Transverse colon (tissue), 4 donors: ENCODE data around the gene LGI2. TPM values are rescaled to one million over a fixed set of nuclear protein-coding genes. Genes with fewer than 3 reads are reported as not detected.
A peak's percentile ranks its signal among the peaks of the same experiment; 100 is the strongest.

ENCODE experiments used
- DNase-seq: peaks from one replicate; pipeline ENCODE4 v3.0.0-alpha.2; 2019
- H3K27ac ChIP-seq, 4 donors: fragments of 200-600 bp; sonication (generic); 2 replicates each; pipeline ENCODE4 v1.5.1; 2016 to 2018; ENCODE audit warnings: inconsistent platforms in 4 of 4
- H3K27me3 ChIP-seq: fragments of 200-600 bp; sonication (generic); 2 replicates; pipeline ENCODE4 v1.5.1; 2017; ENCODE audit warnings: inconsistent platforms
- H3K36me3 ChIP-seq, 4 donors: fragments of 200-600 bp; sonication (generic); 2 replicates each; pipeline ENCODE4 v1.5.1; 2017 to 2019; ENCODE audit warnings: inconsistent platforms in 4 of 4
- H3K4me1 ChIP-seq, 4 donors: fragments of 200-600 bp; sonication (generic); 2 replicates each; pipeline ENCODE4 v1.5.1; 2017 to 2020; ENCODE audit warnings: inconsistent platforms in 4 of 4
- H3K4me3 ChIP-seq, 4 donors: fragments of 200-600 bp; sonication (generic); 1 replicate in 1 of 4; 2 replicates in 3 of 4; pipeline versions ENCODE4 v1.5.1 to v1.6.1; 2017 to 2019; ENCODE audit warnings: inconsistent platforms in 4 of 4
- H3K9me3 ChIP-seq, 2 donors: fragments of 200-600 bp; sonication (generic); 2 replicates each; pipeline ENCODE4 v1.5.1; 2017 to 2019; ENCODE audit warnings: inconsistent platforms in 2 of 2
- CTCF ChIP-seq, 5 experiments: fragments of 200-600 bp in 3 of 5; fragments of 450-650 bp in 2 of 5; sonication (generic) in 3 of 5; IDR thresholded peaks; 1 replicate in 2 of 5; 2 replicates in 3 of 5; pipeline ENCODE4 v1.5.1; 2016 to 2017; ENCODE audit warnings: antibody characterized with exemption in 5 of 5, inconsistent platforms in 3 of 5, mild to moderate bottlenecking in 2 of 5, moderate library complexity in 1 of 5
- EP300 ChIP-seq: sonication (generic); formaldehyde crosslinking; IDR thresholded peaks from one replicate; pipeline ENCODE4 v1.6.1; 2017; ENCODE audit warnings: antibody characterized with exemption, low read depth
- POLR2A ChIP-seq: fragments of 450-650 bp; IDR thresholded peaks from one replicate; pipeline ENCODE4 v1.6.1; 2016; ENCODE audit warnings: antibody characterized with exemption, mild to moderate bottlenecking, moderate library complexity
- POLR2AphosphoS5 ChIP-seq, 3 donors: sonication (generic); formaldehyde crosslinking; IDR thresholded peaks; one replicate each; pipeline ENCODE4 v1.6.1; 2016; ENCODE audit warnings: antibody characterized with exemption in 3 of 3
- WGBS, 2 donors: methylation state at CpG; one replicate each; pipeline ENCODE4 v1.1.5; 2018; ENCODE audit warnings: low coverage in 1 of 2; 5-methylcytosine and 5-hydroxymethylcytosine counted together
- in situ Hi-C, 4 donors: fragments of 200-750 bp; cut with MboI; loops; one replicate each; pipeline versions ENCODE4 v1.15.0 to v1.15.1; 2017; ENCODE audit warnings: low sequenced_read_pairs in 3 of 4, low pct_ligation_motif_present in 1 of 4, low pct_unique_long_range_greater_than_20kb in 1 of 4
- intact Hi-C: fragments of 100-400 bp; cut with DNase I; formaldehyde crosslinking; loops from one replicate; pipeline ENCODE4 v1.15.1; 2023; ENCODE audit warnings: low total_unique reads
- total RNA-seq, 4 donors: library from RNA; depleted of rRNA; stranded (reverse); fragments of >200 nt; gene quantifications; one replicate each; pipeline ENCODE4 v1.1.0, GENCODE V29; 2016

Gene LGI2
- total RNA-seq, 4 donors from 2014 or later: 0.32 to 0.75 (median 0.41) TPM; not detected in 1

- no peak overlapping the region for H3K4me3 ChIP-seq
- intact Hi-C loops: no loop called here
Measured at GRCh38 chr4:24973747-24974601, 56.8 kb downstream of the LGI2 start.

GRCh38 chr4:24973404-24973746, 57.4 kb downstream of the LGI2 start:
- Histone ChIP-seq H3K4me1 (no peaks in the 10 kb centered on the region), H3K27me3 (no peaks in the 10 kb centered on the region), H3K9me3 (no peaks in the 10 kb centered on the region), H3K36me3 (no peaks in the 10 kb centered on the region), H3K4me3 (no peak overlapping the region), H3K27ac (peak overlapping the region in 2 of 4 donors; percentile 2 to 10)
- in situ Hi-C loops: loop anchor here in 2 of 4 donors (10.0 kb wide), 2 partner anchors 391 to 489 kb away; no protein-coding TSS in a partner anchor
- no peak for TF ChIP-seq CTCF (IDR thresholded peaks at IDR 0.05)
- TF ChIP-seq EP300: no peak
- TF ChIP-seq POLR2A: no peak
- TF ChIP-seq POLR2AphosphoS5 (IDR thresholded peaks at IDR 0.05): no peak
- 36 to 41% methylated on average over 3 of the region's 3 CpGs for WGBS, 2 donors
- intact Hi-C loops: no loop called here
- no peak for DNase-seq

More at GRCh38 chr4:24973747-24974601, 56.8 kb downstream of the LGI2 start:
- H3K27ac ChIP-seq: peak overlapping the region in 2 of 4 donors; percentile 2 to 10
- H3K36me3 ChIP-seq: no peaks in the 10 kb centered on the region
- TF ChIP-seq POLR2AphosphoS5 (IDR thresholded peaks at IDR 0.05) (no peak), CTCF (IDR thresholded peaks at IDR 0.05) (no peak), POLR2A (no peak), EP300 (no peak)
- no peaks in the 10 kb centered on the region for H3K9me3 ChIP-seq
- H3K27me3 ChIP-seq: no peaks in the 10 kb centered on the region
- in situ Hi-C loops: loop anchor here in 2 of 4 donors (10.0 kb wide), 2 partner anchors 391 to 489 kb away; no protein-coding TSS in a partner anchor
- peak; percentile 44 for DNase-seq
- 62 to 76% methylated on average over 9 to 24 of the region's 24 CpGs for WGBS, 2 donors
- H3K4me1 ChIP-seq: no peaks in the 10 kb centered on the region

GRCh38 chr4:24971192-24971591, 59.6 kb downstream of the LGI2 start:
- no peaks in the 10 kb centered on the region for H3K9me3 ChIP-seq
- no peak overlapping the region for H3K27ac ChIP-seq
- DNase-seq: no peak
- no peaks in the 10 kb centered on the region for H3K27me3 ChIP-seq
- 29% methylated on average over 7 of the region's 7 CpGs; no CpG with 5 or more reads in 1 of the 2 donors for WGBS, 2 donors
- TF ChIP-seq POLR2AphosphoS5 (IDR thresholded peaks at IDR 0.05) (no peak), CTCF (IDR thresholded peaks at IDR 0.05) (no peak), POLR2A (no peak)
- in situ Hi-C loops (loop anchor here in 2 of 4 donors (10.0 kb wide), 2 partner anchors 394 to 486 kb away; no protein-coding TSS in a partner anchor), intact Hi-C loops (no loop called here)
- no peaks in the 10 kb centered on the region for H3K36me3 ChIP-seq
- H3K4me3 ChIP-seq: no peak overlapping the region
- H3K4me1 ChIP-seq: no peaks in the 10 kb centered on the region

- Histone ChIP-seq H3K36me3 (no peaks in the 10 kb centered on the region), H3K9me3 (peaks cover 0 to 1% of the 10 kb centered on the region in 2 donors), H3K4me1 (no peaks in the 10 kb centered on the region), H3K27me3 (no peaks in the 10 kb centered on the region), H3K4me3 (no peak overlapping the region), H3K27ac (no peak overlapping the region)
- DNase-seq: no peak
- intact Hi-C loops: no loop called here
- in situ Hi-C loops: loop anchor here in 2 of 4 donors (10.0 kb wide), 2 partner anchors 394 to 486 kb away; no protein-coding TSS in a partner anchor
- no peak for TF ChIP-seq CTCF (IDR thresholded peaks at IDR 0.05)
- TF ChIP-seq EP300: no peak
- TF ChIP-seq POLR2AphosphoS5 (IDR thresholded peaks at IDR 0.05): no peak
- no peak for TF ChIP-seq POLR2A
- 63% methylated on average over 2 of the region's 2 CpGs; no CpG with 5 or more reads in 1 of the 2 donors for WGBS, 2 donors
Measured at GRCh38 chr4:24970635-24971034, 60.1 kb downstream of the LGI2 start.
